ENCODE results near the gene PHF5A. TPM values are rescaled to one million over a fixed set of nuclear protein-coding genes. Genes with fewer than 3 reads are reported as not detected.

Gene PHF5A
- polyA plus RNA-seq, 1 of the 3 experiments (the other 2 are of a cell fraction), result 39.6 TPM

- Histone ChIP-seq H3F3A (replicated peaks; ENCODE audit: insufficient read depth) (no peaks in the 10 kb centered on the region), H3K9me3 (no peaks in the 10 kb centered on the region), H3K9me2 (no peaks in the 10 kb centered on the region), H3K4me1 (ENCODE audit: control insufficient read depth in 1 of 2, insufficient read depth in 2 of 2, low read depth in 1 of 2, low read length in 1 of 2) (no peaks in the 10 kb centered on the region), H3K4me2 (no peak overlapping the region), H3K27me3 (ENCODE audit: insufficient read depth) (no peaks in the 10 kb centered on the region), H3K27ac (ENCODE audit: low read depth in 2 of 2, low read length in 1 of 2) (no peak overlapping the region), H3K79me2 (ENCODE audit: insufficient read depth) (no peaks in the 10 kb centered on the region), H3K36me3 (replicated peaks in 1 of 2; ENCODE audit: control insufficient read depth in 1 of 2, insufficient read depth in 2 of 2, low read length in 1 of 2) (no peaks in the 10 kb centered on the region), H2AFZ (ENCODE audit: low read depth) (no peak overlapping the region), H4K20me1 (ENCODE audit: insufficient read depth) (no peaks in the 10 kb centered on the region), H3K4me3 (ENCODE audit: low read depth in 2 of 2, low read length in 1 of 2) (no peak overlapping the region), H3K9ac (no peak overlapping the region)
- CTCF ChIA-PET, result no interaction called here
- no peak for DNase-seq
- POLR2A ChIA-PET, result no interaction called here
- WGBS (ENCODE audit: low lambda C conversion rate), result 83% methylated on average over 7 of the region's 9 CpGs
- no peak for TF ChIP-seq RAD21 (IDR thresholded peaks at IDR 0.05; ENCODE audit: low read length)
Observed at GRCh38 chr22:41425660-41426365, 42.7 kb downstream of the PHF5A start.

- no peaks in the 10 kb centered on the region for H4K20me1 ChIP-seq (ENCODE audit: insufficient read depth)
- no peak overlapping the region for H3K27ac ChIP-seq (ENCODE audit: low read depth in 2 of 2, low read length in 1 of 2)
- DNase-seq, result no peak
- H3K9ac ChIP-seq, result no peak overlapping the region
- H3K4me1 ChIP-seq (ENCODE audit: control insufficient read depth in 1 of 2, insufficient read depth in 2 of 2, low read depth in 1 of 2, low read length in 1 of 2), result peaks cover 0 to 18% of the 10 kb centered on the region in 2 experiments; a peak in 1 of 4 replicates
- CTCF ChIA-PET, result no interaction called here
- H3K4me2 ChIP-seq, result no peak overlapping the region
- TF ChIP-seq TCF12 (IDR thresholded peaks at IDR 0.05) (no peak), NRF1 (IDR thresholded peaks at IDR 0.05; ENCODE audit: low read depth, low read length) (no peak), TAF1 (IDR thresholded peaks at IDR 0.05; ENCODE audit: borderline replicate concordance, low read depth, low read length) (no peak), USF1 (IDR thresholded peaks at IDR 0.05; ENCODE audit: borderline replicate concordance, low read depth) (no peak), MAX (IDR thresholded peaks at IDR 0.05; ENCODE audit: low read depth) (no peak), SIN3A (IDR thresholded peaks at IDR 0.05; ENCODE audit: borderline replicate concordance, low read depth, low read length) (no peak), TEAD4 (IDR thresholded peaks at IDR 0.05; ENCODE audit: borderline replicate concordance, insufficient read depth) (no peak), MEF2A (IDR thresholded peaks at IDR 0.05; ENCODE audit: borderline replicate concordance, low read depth) (no peak), RAD21 (IDR thresholded peaks at IDR 0.05; ENCODE audit: low read length) (no peak), ELF1 (IDR thresholded peaks at IDR 0.05) (no peak), GABPA (IDR thresholded peaks at IDR 0.05; ENCODE audit: low read depth) (no peak), RXRA (IDR thresholded peaks at IDR 0.05; ENCODE audit: borderline replicate concordance, low read depth) (no peak), ZBTB33 (IDR thresholded peaks at IDR 0.05; ENCODE audit: borderline replicate concordance, low read depth) (no peak)
- no peaks in the 10 kb centered on the region for H3K27me3 ChIP-seq (ENCODE audit: insufficient read depth)
- no peaks in the 10 kb centered on the region for H3K9me2 ChIP-seq
- POLR2A ChIA-PET, result no interaction called here
- no peaks in the 10 kb centered on the region for H3F3A ChIP-seq (replicated peaks; ENCODE audit: insufficient read depth)
- no peaks in the 10 kb centered on the region for H3K9me3 ChIP-seq
- no peak overlapping the region for H2AFZ ChIP-seq (ENCODE audit: low read depth)
- 92% methylated on average over 7 of the region's 9 CpGs for WGBS (ENCODE audit: low lambda C conversion rate)
- no peak overlapping the region for H3K4me3 ChIP-seq (ENCODE audit: low read depth in 2 of 2, low read length in 1 of 2)
- H3K36me3 ChIP-seq (replicated peaks in 1 of 2; ENCODE audit: control insufficient read depth in 1 of 2, insufficient read depth in 2 of 2, low read length in 1 of 2), result no peaks in the 10 kb centered on the region
- peaks cover 11% of the 10 kb centered on the region; the same call in 1 of the 2 replicates for H3K79me2 ChIP-seq (ENCODE audit: insufficient read depth)
Observed at GRCh38 chr22:41418717-41419116, 49.8 kb downstream of the PHF5A start.
